ENCODE measurements around the gene NUDT4. TPM values are rescaled to one million over a fixed set of nuclear protein-coding genes. Genes with fewer than 3 reads are reported as not detected.

NUDT4 gene
- total and polyA plus RNA-seq, 4 experiments from 2014 or later, result 39.3 to 49.6 (median 43.5) TPM

Other genes starting within 250 kb of the NUDT4 start
- 10 to 100 TPM; 71.2 to 72.8 TPM for gene UBE2N, start 64.0 kb downstream of the NUDT4 start, total RNA-seq
- gene UBE2N, start 64.0 kb downstream of the NUDT4 start, polyA plus RNA-seq, result 100 to 1,000 TPM; 199 to 227 TPM
- gene MRPL42, start 89.6 kb downstream of the NUDT4 start, total RNA-seq, result 10 to 100 TPM; 40.1 to 43.2 TPM
- gene MRPL42, start 89.6 kb downstream of the NUDT4 start, polyA plus RNA-seq, result 10 to 100 TPM; 75.7 to 92.8 TPM
- gene SOCS2, start 194.8 kb downstream of the NUDT4 start, total RNA-seq, result 1 to 10 TPM; 1.7 to 2.6 TPM
- 10 to 100 TPM; 37.3 to 69.0 TPM for gene SOCS2, start 194.8 kb downstream of the NUDT4 start, polyA plus RNA-seq

Measured in CD4-positive, alpha-beta memory T cell (primary cell).